Bone marrow (tissue), 2 donors: ENCODE results near the gene ATP11B.

Experiments
- DNase-seq, 2 donors: peaks; one replicate each; lab custom pipeline; 2025; lab: John Stamatoyannopoulos, UW

ATP11B gene

GRCh38 chr3:182910936-182911781 is 117.9 kb downstream of the ATP11B start:
- DNase-seq: no peak

- DNase-seq: no peak
Observed at GRCh38 chr3:182911782-182912111, 118.4 kb downstream of the ATP11B start.

- DNase-seq: no peak
Observed at GRCh38 chr3:182912474-182912873, 119.2 kb downstream of the ATP11B start.

- DNase-seq: no peak
Observed at GRCh38 chr3:182913889-182914288, 120.6 kb downstream of the ATP11B start.

- no peak for DNase-seq
Observed at GRCh38 chr3:182914341-182914740, 121.0 kb downstream of the ATP11B start.

GRCh38 chr3:182917134-182917533 is 123.8 kb downstream of the ATP11B start:
- no peak for DNase-seq

GRCh38 chr3:182919866-182920357 is 126.6 kb downstream of the ATP11B start:
- no peak for DNase-seq

GRCh38 chr3:182920515-182921084 is 127.3 kb downstream of the ATP11B start:
- DNase-seq: no peak

GRCh38 chr3:182921665-182922355 is 128.5 kb downstream of the ATP11B start:
- no peak for DNase-seq

- no peak for DNase-seq
Observed at GRCh38 chr3:182925330-182925943, 132.1 kb downstream of the ATP11B start.

GRCh38 chr3:182925944-182926337 is 132.6 kb downstream of the ATP11B start:
- no peak for DNase-seq

GRCh38 chr3:182935803-182936202 is 142.5 kb downstream of the ATP11B start:
- no peak for DNase-seq

- no peak for DNase-seq
Observed at GRCh38 chr3:182936239-182936917, 143.1 kb downstream of the ATP11B start.

GRCh38 chr3:182936918-182937285 is 143.6 kb downstream of the ATP11B start:
- DNase-seq: no peak

GRCh38 chr3:182937293-182938051 is 144.2 kb downstream of the ATP11B start:
- DNase-seq: no peak

- DNase-seq: no peak
Observed at GRCh38 chr3:182940266-182940808, 147.0 kb downstream of the ATP11B start.

GRCh38 chr3:182941719-182942118 is 148.4 kb downstream of the ATP11B start:
- no peak for DNase-seq

- DNase-seq: no peak
Observed at GRCh38 chr3:182947888-182948287, 154.6 kb downstream of the ATP11B start.

GRCh38 chr3:182948305-182948704 is 155.0 kb downstream of the ATP11B start:
- no peak for DNase-seq

GRCh38 chr3:182949688-182950087 is 156.4 kb downstream of the ATP11B start:
- DNase-seq: no peak
